Measurements from ENCODE around the gene KDM4B.
A peak's percentile ranks its signal among the peaks of the same experiment; 100 is the strongest.
"Not testable (repeated sequence)": the region's sequence is repeated elsewhere in the genome, so short reads cannot be mapped to it uniquely, and the experiment has no call there.

Gene KDM4B

GRCh38 chr19:5026706-5027273, 57.9 kb downstream of the KDM4B start:
- in situ Hi-C loops (cut with MboI; ENCODE audit: low pct_unique_long_range_greater_than_20kb, low sequenced_read_pairs), result no loop called here
- no peak for DNase-seq

- in situ Hi-C loops (cut with MboI; ENCODE audit: low pct_unique_long_range_greater_than_20kb, low sequenced_read_pairs), result no loop called here
- DNase-seq, result no peak
Observed at GRCh38 chr19:5028229-5028886, 59.4 kb downstream of the KDM4B start.

GRCh38 chr19:5029596-5029995, 60.7 kb downstream of the KDM4B start:
- in situ Hi-C loops (cut with MboI; ENCODE audit: low pct_unique_long_range_greater_than_20kb, low sequenced_read_pairs), result not testable (repeated sequence)
- peak; percentile 73 for DNase-seq

- in situ Hi-C loops (cut with MboI; ENCODE audit: low pct_unique_long_range_greater_than_20kb, low sequenced_read_pairs), result no loop called here
- DNase-seq, result no peak
Observed at GRCh38 chr19:5030136-5030820, 61.4 kb downstream of the KDM4B start.

- no peak for DNase-seq
- in situ Hi-C loops (cut with MboI; ENCODE audit: low pct_unique_long_range_greater_than_20kb, low sequenced_read_pairs), result no loop called here
Observed at GRCh38 chr19:5030822-5031221, 61.9 kb downstream of the KDM4B start.

GRCh38 chr19:5031231-5032100, 62.6 kb downstream of the KDM4B start:
- DNase-seq, result peak; percentile 80

GRCh38 chr19:5032101-5032967, 63.4 kb downstream of the KDM4B start:
- DNase-seq, result peak; percentile 21
- in situ Hi-C loops (cut with MboI; ENCODE audit: low pct_unique_long_range_greater_than_20kb, low sequenced_read_pairs), result no loop called here

More at GRCh38 chr19:5031231-5032100, 62.6 kb downstream of the KDM4B start:
- in situ Hi-C loops (cut with MboI; ENCODE audit: low pct_unique_long_range_greater_than_20kb, low sequenced_read_pairs), result no loop called here

- in situ Hi-C loops (cut with MboI; ENCODE audit: low pct_unique_long_range_greater_than_20kb, low sequenced_read_pairs), result no loop called here
- DNase-seq, result no peak
Observed at GRCh38 chr19:5035105-5035761, 66.3 kb downstream of the KDM4B start.

GRCh38 chr19:5035793-5036697, 67.1 kb downstream of the KDM4B start:
- in situ Hi-C loops (cut with MboI; ENCODE audit: low pct_unique_long_range_greater_than_20kb, low sequenced_read_pairs), result no loop called here

GRCh38 chr19:5036698-5037563, 68.0 kb downstream of the KDM4B start:
- in situ Hi-C loops (cut with MboI; ENCODE audit: low pct_unique_long_range_greater_than_20kb, low sequenced_read_pairs), result no loop called here
- DNase-seq, result no peak

More at GRCh38 chr19:5035793-5036697, 67.1 kb downstream of the KDM4B start:
- DNase-seq, result no peak

- no peak for DNase-seq
- in situ Hi-C loops (cut with MboI; ENCODE audit: low pct_unique_long_range_greater_than_20kb, low sequenced_read_pairs), result no loop called here
Observed at GRCh38 chr19:5037936-5038335, 69.0 kb downstream of the KDM4B start.

GRCh38 chr19:5038631-5039271, 69.8 kb downstream of the KDM4B start:
- DNase-seq, result peak; percentile 28
- in situ Hi-C loops (cut with MboI; ENCODE audit: low pct_unique_long_range_greater_than_20kb, low sequenced_read_pairs), result no loop called here

GRCh38 chr19:5039642-5040543, 71.0 kb downstream of the KDM4B start:
- DNase-seq, result no peak
- in situ Hi-C loops (cut with MboI; ENCODE audit: low pct_unique_long_range_greater_than_20kb, low sequenced_read_pairs), result no loop called here

GRCh38 chr19:5040544-5041167, 71.7 kb downstream of the KDM4B start:
- no peak for DNase-seq
- in situ Hi-C loops (cut with MboI; ENCODE audit: low pct_unique_long_range_greater_than_20kb, low sequenced_read_pairs), result no loop called here
